Activated CD8-positive, alpha-beta memory T cell treated with anti-CD3 and anti-CD28 coated beads, Interleukin-2, amount 10 ng/mL, durations not matched to agents 7 days and 5 days (primary cell): ENCODE data around the gene TXNL1. TPM values are rescaled to one million over a fixed set of nuclear protein-coding genes. Genes with fewer than 3 reads are reported as not detected.
A peak's percentile ranks its signal among the peaks of the same experiment; 100 is the strongest.
"Not testable (repeated sequence)": the region's sequence is repeated elsewhere in the genome, so short reads cannot be mapped to it uniquely, and the experiment has no call there.

Experiments used
- ATAC-seq: fragments of 150-1000 bp; cut with Tn5 transposase; one replicate; pipeline ENCODE4 v1.10.0; 2021; ENCODE audit warnings: moderate library complexity
- CTCF ChIA-PET: fragments of 350-600 bp; sonication (Branson Sonifier 250); formaldehyde crosslinking; loops from one replicate; lab custom pipeline; 2021; ENCODE audit warnings: antibody characterized with exemption; lab: Charles Lee
- DNase-seq: peaks from one replicate; pipeline ENCODE4 v3.0.0-alpha.2; 2020
- H3K27ac Mint-ChIP-seq: one replicate; pipeline ENCODE4 v1.8.0; 2021; ENCODE audit warnings: mild to moderate bottlenecking, mixed read lengths
- H3K27me3 Mint-ChIP-seq: one replicate; pipeline ENCODE4 v1.8.0; 2021; ENCODE audit warnings: mixed read lengths
- H3K36me3 Mint-ChIP-seq: one replicate; pipeline ENCODE4 v1.8.0; 2021; ENCODE audit warnings: mild to moderate bottlenecking, mixed read lengths
- H3K4me1 Mint-ChIP-seq: one replicate; pipeline ENCODE4 v1.8.0; 2021; ENCODE audit warnings: mixed read lengths
- H3K4me3 Mint-ChIP-seq: one replicate; pipeline ENCODE4 v1.8.0; 2021; ENCODE audit warnings: mild to moderate bottlenecking, moderate library complexity, mixed read lengths
- H3K9me3 Mint-ChIP-seq: one replicate; pipeline ENCODE4 v1.8.0; 2022; ENCODE audit warnings: low read depth, mixed read lengths
- total RNA-seq, 2 experiments: library from RNA; stranded (reverse); gene quantifications; one replicate each; pipeline ENCODE4 v1.2.3, GENCODE V29; 2021

The TXNL1 gene
- total RNA-seq, 2 experiments from 2014 or later: 42.5 to 61.2 TPM

- DNase-seq, CTCF ChIA-PET, H3K27me3 Mint-ChIP-seq, ATAC-seq, H3K27ac Mint-ChIP-seq, H3K4me3 Mint-ChIP-seq, H3K9me3 Mint-ChIP-seq: not testable (repeated sequence)
- H3K36me3 Mint-ChIP-seq: peaks cover 18% of the 10 kb centered on the region
- H3K4me1 Mint-ChIP-seq: peaks cover 51% of the 10 kb centered on the region
These were observed 15.9 kb upstream of the TXNL1 start for GRCh38 chr18:56654280-56654679.

DNA sequence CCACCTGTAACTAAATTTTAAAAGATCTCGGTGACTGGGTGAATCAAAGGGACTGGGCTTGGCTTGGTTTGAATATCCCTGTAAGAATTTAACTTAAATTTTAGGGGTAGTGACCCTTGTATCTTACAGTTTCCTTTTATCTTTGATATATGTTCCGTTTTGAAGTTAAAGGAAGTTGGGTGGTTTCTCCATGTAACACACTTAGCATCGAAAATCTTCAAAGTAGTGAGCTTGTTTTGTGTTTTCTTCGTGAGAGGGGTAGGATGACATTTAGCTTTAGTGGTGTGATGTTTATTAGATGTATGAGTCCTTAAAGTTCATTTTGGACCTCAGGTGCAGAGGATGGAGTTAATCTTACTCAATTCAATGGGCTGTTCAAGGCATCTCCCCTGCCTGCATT, 14.4 kb upstream of the TXNL1 start:
- DNase-seq: no peak
- Mint-ChIP-seq H3K27me3 (no peaks in the 10 kb centered on the region), H3K4me1 (peaks cover 58% of the 10 kb centered on the region), H3K27ac (peak overlapping the region; percentile 89), H3K9me3 (peaks cover 3% of the 10 kb centered on the region), H3K4me3 (peak overlapping the region; percentile 78), H3K36me3 (peaks cover 17% of the 10 kb centered on the region)
- CTCF ChIA-PET: interaction anchor here (1.1 to 5.2 kb wide), 4 partner anchors 9 to 49 kb away, joined by 3 to 16 read pairs (median 4); partner anchors contain the start of gene TXNL1
- no peak for ATAC-seq

GRCh38 chr18:56651771-56652092, 13.3 kb upstream of the TXNL1 start:
- CTCF ChIA-PET: interaction anchor here (0.9 to 5.2 kb wide), 6 partner anchors 10 to 58 kb away, joined by 3 to 16 read pairs (median 4); partner anchors contain the start of gene TXNL1
- Mint-ChIP-seq H3K9me3 (peaks cover 3% of the 10 kb centered on the region), H3K4me1 (peaks cover 67% of the 10 kb centered on the region), H3K27me3 (no peaks in the 10 kb centered on the region), H3K36me3 (peaks cover 17% of the 10 kb centered on the region), H3K4me3 (peak overlapping the region; percentile 90), H3K27ac (peak overlapping the region; percentile 92)
- no peak for DNase-seq
- ATAC-seq: no peak

DNA sequence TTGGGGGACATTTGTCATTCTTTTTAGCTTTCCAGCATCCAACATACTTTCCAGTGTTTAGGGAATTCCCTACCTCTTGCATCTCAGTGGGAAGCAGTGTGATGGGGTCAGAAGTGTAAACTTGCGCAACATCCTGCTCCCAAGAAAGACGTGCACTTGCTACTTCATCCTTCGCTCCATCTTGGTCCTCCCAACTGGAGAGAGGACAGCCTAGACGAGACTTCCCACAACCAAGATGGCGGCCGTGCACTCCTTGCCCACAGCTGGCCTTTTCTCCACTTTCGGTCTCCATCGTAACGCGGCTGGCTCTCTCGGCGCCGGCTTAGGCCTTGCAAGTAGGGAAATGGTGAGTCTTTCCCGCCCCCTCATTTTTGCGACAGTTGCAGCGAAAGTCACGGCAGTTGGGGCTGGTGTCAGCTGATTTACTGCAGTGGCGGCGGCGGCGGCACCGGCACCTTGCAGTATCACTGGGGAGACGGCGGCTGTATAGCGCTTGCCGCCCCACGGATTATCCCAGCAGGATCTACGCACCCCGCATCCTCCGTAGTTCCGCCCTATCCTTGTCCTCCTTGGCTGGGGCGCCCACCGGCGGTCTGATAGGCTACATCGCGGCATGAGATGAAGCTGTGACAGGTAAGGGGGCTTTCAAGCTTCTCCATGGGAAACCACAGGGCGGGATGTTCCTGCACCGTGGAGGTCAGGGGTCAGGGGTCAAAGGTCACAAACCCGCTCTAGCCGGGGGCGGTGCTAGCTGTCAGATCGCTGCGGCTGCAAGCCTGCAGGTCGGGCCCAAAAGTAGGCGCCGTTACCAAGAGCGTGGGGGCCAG, 12.8 kb upstream of the TXNL1 start, which contains the start of gene WDR7:
Gene WDR7, plus strand, starts transcription at position 416 of the 827 bp plus-strand sequence. CDS start 21,157 bp downstream, outside the sequence.
- Mint-ChIP-seq H3K36me3 (peaks cover 17% of the 10 kb centered on the region), H3K27me3 (no peaks in the 10 kb centered on the region), H3K27ac (peak within 1 kb of the TSS; percentile 92), H3K9me3 (peaks cover 3% of the 10 kb centered on the region), H3K4me3 (peak within 1 kb of the TSS; percentile 90), H3K4me1 (peaks cover 73% of the 10 kb centered on the region)
- CTCF ChIA-PET: interaction anchor here (0.6 to 5.2 kb wide), 9 partner anchors 10 to 87 kb away, joined by 3 to 16 read pairs (median 5); partner anchors contain the start of gene TXNL1
- peak; percentile 98 for DNase-seq
- ATAC-seq: peak; percentile 92

DNA sequence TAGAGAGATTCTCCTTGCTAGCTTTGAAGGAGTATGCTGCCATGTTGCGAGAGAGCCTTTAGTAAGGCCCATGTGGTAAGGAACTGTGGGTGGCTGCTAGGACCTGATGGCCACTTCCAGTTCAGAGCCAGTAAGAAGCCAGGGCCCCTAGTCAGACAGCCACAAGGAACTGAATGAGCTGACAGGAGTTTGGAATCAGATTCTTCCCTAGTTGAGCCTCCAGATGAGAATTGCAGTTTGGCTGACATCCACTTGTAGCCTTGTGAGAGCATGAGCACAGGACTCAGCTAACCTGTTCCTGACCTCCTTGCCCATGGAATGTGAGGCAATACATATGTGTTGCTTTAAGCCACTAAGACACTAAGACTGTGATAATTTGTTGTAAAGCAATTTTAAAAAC, 11.6 kb upstream of the TXNL1 start:
- peaks cover 3% of the 10 kb centered on the region for H3K9me3 Mint-ChIP-seq
- no peak overlapping the region for H3K4me3 Mint-ChIP-seq
- peaks cover 68% of the 10 kb centered on the region for H3K4me1 Mint-ChIP-seq
- no peak overlapping the region for H3K27ac Mint-ChIP-seq
- ATAC-seq (no peak), DNase-seq (no peak)
- CTCF ChIA-PET: interaction anchor here (1.1 to 5.2 kb wide), 4 partner anchors 9 to 60 kb away, joined by 5 to 16 read pairs (median 8); partner anchors contain the start of gene TXNL1
- no peaks in the 10 kb centered on the region for H3K27me3 Mint-ChIP-seq
- H3K36me3 Mint-ChIP-seq: peaks cover 14% of the 10 kb centered on the region

- no peak for DNase-seq
- Mint-ChIP-seq H3K36me3 (peaks cover 8% of the 10 kb centered on the region), H3K27me3 (no peaks in the 10 kb centered on the region), H3K4me3 (no peak overlapping the region), H3K9me3 (no peaks in the 10 kb centered on the region), H3K27ac (no peak overlapping the region), H3K4me1 (peaks cover 54% of the 10 kb centered on the region)
- ATAC-seq: no peak
- CTCF ChIA-PET: interaction anchor here (1.2 to 5.2 kb wide), 2 partner anchors 9 to 11 kb away, joined by 3 to 16 read pairs; partner anchors contain the start of gene TXNL1
These were observed 9.8 kb upstream of the TXNL1 start for GRCh38 chr18:56647951-56648893.

- no peak overlapping the region for H3K4me3 Mint-ChIP-seq
- H3K9me3 Mint-ChIP-seq: no peaks in the 10 kb centered on the region
- CTCF ChIA-PET: interaction anchor here (0.9 to 1.2 kb wide), 2 partner anchors 8 to 9 kb away, joined by 3 read pairs; no protein-coding TSS in a partner anchor
- DNase-seq (peak; percentile 47), ATAC-seq (no peak)
- no peaks in the 10 kb centered on the region for H3K27me3 Mint-ChIP-seq
- peaks cover 45% of the 10 kb centered on the region for H3K4me1 Mint-ChIP-seq
- peak overlapping the region; percentile 64 for H3K27ac Mint-ChIP-seq
- peaks cover 5% of the 10 kb centered on the region for H3K36me3 Mint-ChIP-seq
These were observed 8.7 kb upstream of the TXNL1 start for GRCh38 chr18:56647071-56647470.

- no peak overlapping the region for H3K4me3 Mint-ChIP-seq
- CTCF ChIA-PET: interaction anchor here (1.1 kb wide), 1 partner anchor 11 kb away, joined by 5 read pairs; no protein-coding TSS in a partner anchor
- no peak for DNase-seq
- peaks cover 5% of the 10 kb centered on the region for H3K36me3 Mint-ChIP-seq
- H3K27me3 Mint-ChIP-seq: no peaks in the 10 kb centered on the region
- ATAC-seq: no peak
- no peak overlapping the region for H3K27ac Mint-ChIP-seq
- no peaks in the 10 kb centered on the region for H3K9me3 Mint-ChIP-seq
- peaks cover 40% of the 10 kb centered on the region for H3K4me1 Mint-ChIP-seq
These were observed 7.1 kb upstream of the TXNL1 start for GRCh38 chr18:56645415-56646016.

GRCh38 chr18:56643381-56643780, 5.0 kb upstream of the TXNL1 start:
- Mint-ChIP-seq H3K4me1 (peaks cover 38% of the 10 kb centered on the region), H3K27me3 (no peaks in the 10 kb centered on the region), H3K4me3 (no peak overlapping the region), H3K36me3 (peaks cover 10% of the 10 kb centered on the region), H3K27ac (no peak overlapping the region), H3K9me3 (no peaks in the 10 kb centered on the region)
- DNase-seq (no peak), ATAC-seq (no peak)
- CTCF ChIA-PET: interaction anchor here (0.7 to 1.4 kb wide), 3 partner anchors 12 to 66 kb away, joined by 3 to 4 read pairs (median 4); no protein-coding TSS in a partner anchor

DNA sequence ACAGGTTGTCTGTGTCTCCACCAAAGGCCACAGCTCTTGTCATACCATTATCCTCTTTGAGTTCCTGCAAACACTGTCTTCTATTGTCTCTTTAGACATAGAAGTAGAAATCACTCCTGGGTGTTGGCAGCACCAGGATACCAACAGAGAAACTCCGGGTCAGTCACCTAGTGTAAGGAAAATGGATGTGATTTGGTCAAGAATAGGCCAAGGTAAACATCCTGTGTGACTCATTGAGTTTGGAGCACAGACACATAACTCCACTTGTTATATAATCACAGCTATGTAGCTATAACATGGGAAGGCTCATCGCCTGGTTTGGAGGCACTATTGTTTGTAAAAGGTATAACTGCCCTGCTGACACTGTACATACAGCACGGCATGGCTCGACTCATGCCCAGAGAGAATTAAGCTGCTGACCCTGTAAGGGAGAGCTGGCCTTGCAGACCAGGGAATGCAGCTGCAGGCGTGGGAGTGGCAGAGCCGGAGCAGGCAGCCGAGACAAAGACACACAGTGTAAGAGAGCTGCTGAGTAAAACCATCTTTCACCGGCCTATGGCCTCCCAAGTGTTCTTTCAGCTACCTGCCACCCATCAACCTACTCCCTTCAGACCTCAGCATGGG, 3.4 kb upstream of the TXNL1 start:
- no peak for ATAC-seq
- no peaks in the 10 kb centered on the region for H3K27me3 Mint-ChIP-seq
- DNase-seq: no peak
- H3K4me3 Mint-ChIP-seq: no peak overlapping the region
- CTCF ChIA-PET: interaction anchor here (1.1 to 1.4 kb wide), 2 partner anchors 9 to 68 kb away, joined by 5 to 6 read pairs; partner anchors contain the start of gene WDR7
- peaks cover 29% of the 10 kb centered on the region for H3K4me1 Mint-ChIP-seq
- no peaks in the 10 kb centered on the region for H3K9me3 Mint-ChIP-seq
- no peak overlapping the region for H3K27ac Mint-ChIP-seq
- peaks cover 9% of the 10 kb centered on the region for H3K36me3 Mint-ChIP-seq

DNA sequence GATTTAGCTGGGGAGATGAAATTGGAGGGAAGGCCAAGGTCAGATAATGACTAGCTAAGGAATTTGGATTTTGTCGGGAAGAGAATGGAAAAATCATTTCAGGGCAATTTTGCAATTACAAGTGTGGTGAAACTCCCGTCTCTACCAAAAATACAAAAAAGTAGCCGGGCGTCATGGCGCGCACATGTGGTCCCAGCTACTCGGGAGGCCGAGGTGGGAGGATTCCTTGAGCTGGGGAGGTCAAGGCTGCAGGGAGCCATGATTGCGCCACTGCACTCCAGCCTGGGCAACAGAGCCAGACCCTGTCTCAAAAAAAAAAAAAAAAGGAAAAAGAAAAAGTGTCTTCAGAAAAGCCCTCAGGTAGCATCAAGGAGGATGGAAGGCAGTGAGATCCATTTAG, 1.2 kb upstream of the TXNL1 start:
- Mint-ChIP-seq H3K4me1 (peaks cover 35% of the 10 kb centered on the region), H3K27me3 (no peaks in the 10 kb centered on the region), H3K27ac (no peak overlapping the region), H3K36me3 (peaks cover 17% of the 10 kb centered on the region), H3K4me3 (peak overlapping the region; percentile 97), H3K9me3 (no peaks in the 10 kb centered on the region)
- no peak for DNase-seq
- ATAC-seq: no peak
- CTCF ChIA-PET: interaction anchor here (0.8 to 2.0 kb wide), 3 partner anchors 8 to 65 kb away, joined by 3 to 13 read pairs (median 3); partner anchors contain the start of gene WDR7

- H3K4me3 Mint-ChIP-seq: peak overlapping the region; percentile 97
- H3K27me3 Mint-ChIP-seq: no peaks in the 10 kb centered on the region
- no peak for DNase-seq
- peak overlapping the region; percentile 94 for H3K27ac Mint-ChIP-seq
- no peaks in the 10 kb centered on the region for H3K9me3 Mint-ChIP-seq
- no peak for ATAC-seq
- CTCF ChIA-PET: interaction anchor here (0.8 to 2.0 kb wide), 3 partner anchors 9 to 65 kb away, joined by 3 to 13 read pairs (median 3); partner anchors contain the start of gene WDR7
- peaks cover 38% of the 10 kb centered on the region for H3K4me1 Mint-ChIP-seq
- peaks cover 21% of the 10 kb centered on the region for H3K36me3 Mint-ChIP-seq
These were observed 651 bp upstream of the TXNL1 start for GRCh38 chr18:56639104-56639381.
